GM12874 (cell line): ENCODE data around the gene GGT5.

ENCODE experiments used
- CTCF ChIP-seq: IDR thresholded peaks from 2 replicates; pipeline ENCODE4 v1.5.1; 2011; ENCODE audit warnings: low read depth, mild to moderate bottlenecking, control low read depth, low read length, moderate library complexity; ENCODE audit not compliant: insufficient read depth

Gene GGT5

GRCh38 chr22:24244144-24244787 is 616 bp downstream of the GGT5 start:
- TF ChIP-seq CTCF: 0 out of 2 replicates have a peak, but pooled peaks have one; percentile 4

GRCh38 chr22:24240381-24240780 is 4.5 kb downstream of the GGT5 start:
- TF ChIP-seq CTCF: no peak

GRCh38 chr22:24236656-24237055 is 8.2 kb downstream of the GGT5 start:
- TF ChIP-seq CTCF: no peak

GRCh38 chr22:24235315-24235714 is 9.6 kb downstream of the GGT5 start:
- TF ChIP-seq CTCF: no peak

- no peak for TF ChIP-seq CTCF
Measured at GRCh38 chr22:24233816-24234215, 11.1 kb downstream of the GGT5 start.

- no peak for TF ChIP-seq CTCF
Measured at GRCh38 chr22:24233235-24233634, 11.6 kb downstream of the GGT5 start.

- no peak for TF ChIP-seq CTCF
Measured at GRCh38 chr22:24232725-24233124, 12.2 kb downstream of the GGT5 start.

GRCh38 chr22:24232124-24232523 is 12.8 kb downstream of the GGT5 start:
- no peak for TF ChIP-seq CTCF
